NAMALWA (cell line): ENCODE measurements around the gene EEF2K.

ENCODE experiments used
- DNase-seq: peaks from one replicate; pipeline ENCODE4 v3.0.0-alpha.2; 2015; ENCODE audit warnings: low spot score

The EEF2K gene

GRCh38 chr16:22252317-22252716, 46.2 kb downstream of the EEF2K start:
- no peak for DNase-seq

GRCh38 chr16:22253272-22253671, 47.2 kb downstream of the EEF2K start:
- no peak for DNase-seq

- no peak for DNase-seq
These were observed 49.3 kb downstream of the EEF2K start for GRCh38 chr16:22255335-22255734.

GRCh38 chr16:22257440-22257839, 51.4 kb downstream of the EEF2K start:
- DNase-seq: no peak

- DNase-seq: no peak
These were observed 54.4 kb downstream of the EEF2K start for GRCh38 chr16:22260490-22260889.

GRCh38 chr16:22262460-22262859, 56.4 kb downstream of the EEF2K start:
- no peak for DNase-seq

- no peak for DNase-seq
These were observed 58.7 kb downstream of the EEF2K start for GRCh38 chr16:22264786-22265185.

- DNase-seq: no peak
These were observed 59.3 kb downstream of the EEF2K start for GRCh38 chr16:22265351-22265750.

GRCh38 chr16:22266546-22266945, 60.5 kb downstream of the EEF2K start:
- no peak for DNase-seq

- DNase-seq: no peak
These were observed 61.7 kb downstream of the EEF2K start for GRCh38 chr16:22267764-22268163.

GRCh38 chr16:22270525-22270924, 64.4 kb downstream of the EEF2K start:
- DNase-seq: no peak

- DNase-seq: no peak
These were observed 67.0 kb downstream of the EEF2K start for GRCh38 chr16:22272870-22273650.

GRCh38 chr16:22274916-22275315, 68.8 kb downstream of the EEF2K start:
- DNase-seq: no peak

- no peak for DNase-seq
These were observed 72.6 kb downstream of the EEF2K start for GRCh38 chr16:22278441-22279230.

GRCh38 chr16:22282254-22282892, 76.3 kb downstream of the EEF2K start:
- DNase-seq: no peak

- no peak for DNase-seq
These were observed 78.6 kb downstream of the EEF2K start for GRCh38 chr16:22284637-22285036.

GRCh38 chr16:22285080-22285479, 79.0 kb downstream of the EEF2K start:
- DNase-seq: no peak

GRCh38 chr16:22291020-22291419, 84.9 kb downstream of the EEF2K start:
- no peak for DNase-seq

GRCh38 chr16:22291860-22292318, 85.8 kb downstream of the EEF2K start:
- no peak for DNase-seq

- DNase-seq: no peak
These were observed 86.2 kb downstream of the EEF2K start for GRCh38 chr16:22292320-22292719.

GRCh38 chr16:22293137-22294106, 87.3 kb downstream of the EEF2K start:
- no peak for DNase-seq
